ENCODE results near the gene OR2V1. TPM values are rescaled to one million over a fixed set of nuclear protein-coding genes. Genes with fewer than 3 reads are reported as not detected.
"Not testable (repeated sequence)": the region's sequence is repeated elsewhere in the genome, so short reads cannot be mapped to it uniquely, and the experiment has no call there.

The OR2V1 gene
- under 1 TPM in 1 of 3 donors, not detected in 2; 0.07 TPM for polyA plus RNA-seq (ENCODE audit: insufficient read length in 3 of 3)

GRCh38 chr5:181130832-181131496 is at the start of gene OR2V1:
Gene OR2V1, minus strand, starts transcription at chr5:181131169. Its CDS starts 5,865 bp downstream, at chr5:181125304.
- DNase-seq (ENCODE audit: low read depth in 3 of 3, low spot score in 2 of 3) = no peak

GRCh38 chr5:181177559-181177958 is 46.6 kb upstream of the OR2V1 start:
- DNase-seq (ENCODE audit: low read depth in 3 of 3, low spot score in 2 of 3) = not testable (repeated sequence)

- DNase-seq (ENCODE audit: low read depth in 3 of 3, low spot score in 2 of 3) = no peak
Observed at GRCh38 chr5:181176254-181176952, 45.4 kb upstream of the OR2V1 start.

- DNase-seq (ENCODE audit: low read depth in 3 of 3, low spot score in 2 of 3) = no peak
Observed at GRCh38 chr5:181173420-181174342, 42.7 kb upstream of the OR2V1 start.

GRCh38 chr5:181173027-181173419 is 42.1 kb upstream of the OR2V1 start:
- no peak for DNase-seq (ENCODE audit: low read depth in 3 of 3, low spot score in 2 of 3)

- no peak for DNase-seq (ENCODE audit: low read depth in 3 of 3, low spot score in 2 of 3)
Observed at GRCh38 chr5:181171782-181172181, 40.8 kb upstream of the OR2V1 start.

- no peak for DNase-seq (ENCODE audit: low read depth in 3 of 3, low spot score in 2 of 3)
Observed at GRCh38 chr5:181170996-181171395, 40.0 kb upstream of the OR2V1 start.

GRCh38 chr5:181170237-181170825 is 39.4 kb upstream of the OR2V1 start:
- DNase-seq (ENCODE audit: low read depth in 3 of 3, low spot score in 2 of 3) = no peak

GRCh38 chr5:181169459-181170236 is 38.7 kb upstream of the OR2V1 start:
- DNase-seq (ENCODE audit: low read depth in 3 of 3, low spot score in 2 of 3) = not testable (repeated sequence)

GRCh38 chr5:181168595-181169118 is 37.7 kb upstream of the OR2V1 start:
- DNase-seq (ENCODE audit: low read depth in 3 of 3, low spot score in 2 of 3) = no peak

GRCh38 chr5:181167814-181168488 is 37.0 kb upstream of the OR2V1 start:
- no peak for DNase-seq (ENCODE audit: low read depth in 3 of 3, low spot score in 2 of 3)

- no peak for DNase-seq (ENCODE audit: low read depth in 3 of 3, low spot score in 2 of 3)
Observed at GRCh38 chr5:181166812-181167733, 36.1 kb upstream of the OR2V1 start.

GRCh38 chr5:181164076-181164952 is 33.3 kb upstream of the OR2V1 start:
- no peak for DNase-seq (ENCODE audit: low read depth in 3 of 3, low spot score in 2 of 3)

- DNase-seq (ENCODE audit: low read depth in 3 of 3, low spot score in 2 of 3) = no peak
Observed at GRCh38 chr5:181163487-181164075, 32.6 kb upstream of the OR2V1 start.

GRCh38 chr5:181161534-181162175 is 30.7 kb upstream of the OR2V1 start:
- DNase-seq (ENCODE audit: low read depth in 3 of 3, low spot score in 2 of 3) = no peak

All from right renal cortex interstitium (tissue), 3 donors.